GM21619 (cell line): ENCODE data around the gene KIRREL1.

Experiments
- ATAC-seq: cut with Tn5 transposase; IDR thresholded peaks from one replicate; pipeline ENCODE4 v1.9.1; 2021; ENCODE audit not compliant: unreplicated experiment

KIRREL1 gene

GRCh38 chr1:157971769-157972168, 21.7 kb upstream of the KIRREL1 start:
- ATAC-seq, result no peak

GRCh38 chr1:157975228-157975950, 18.1 kb upstream of the KIRREL1 start:
- no peak for ATAC-seq

DNA sequence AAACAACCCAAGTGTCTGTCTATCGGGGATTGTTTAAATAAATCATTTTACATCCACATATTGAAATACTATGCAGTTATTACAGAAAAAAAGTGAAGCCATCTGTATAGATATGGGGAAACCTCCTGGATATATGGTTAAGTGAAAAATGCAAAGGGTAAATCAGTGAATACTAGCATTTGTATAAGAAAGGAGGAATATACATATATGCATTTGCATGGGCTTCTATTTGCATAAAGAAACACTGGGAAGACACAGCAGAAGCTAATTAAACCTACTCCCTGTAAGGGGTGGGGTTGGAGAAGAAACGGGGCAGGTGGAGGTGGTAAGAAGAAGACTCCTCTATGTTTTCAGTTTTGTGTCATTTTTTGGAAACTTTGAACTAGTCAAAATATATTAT, 16.6 kb upstream of the KIRREL1 start:
- no peak for ATAC-seq

DNA sequence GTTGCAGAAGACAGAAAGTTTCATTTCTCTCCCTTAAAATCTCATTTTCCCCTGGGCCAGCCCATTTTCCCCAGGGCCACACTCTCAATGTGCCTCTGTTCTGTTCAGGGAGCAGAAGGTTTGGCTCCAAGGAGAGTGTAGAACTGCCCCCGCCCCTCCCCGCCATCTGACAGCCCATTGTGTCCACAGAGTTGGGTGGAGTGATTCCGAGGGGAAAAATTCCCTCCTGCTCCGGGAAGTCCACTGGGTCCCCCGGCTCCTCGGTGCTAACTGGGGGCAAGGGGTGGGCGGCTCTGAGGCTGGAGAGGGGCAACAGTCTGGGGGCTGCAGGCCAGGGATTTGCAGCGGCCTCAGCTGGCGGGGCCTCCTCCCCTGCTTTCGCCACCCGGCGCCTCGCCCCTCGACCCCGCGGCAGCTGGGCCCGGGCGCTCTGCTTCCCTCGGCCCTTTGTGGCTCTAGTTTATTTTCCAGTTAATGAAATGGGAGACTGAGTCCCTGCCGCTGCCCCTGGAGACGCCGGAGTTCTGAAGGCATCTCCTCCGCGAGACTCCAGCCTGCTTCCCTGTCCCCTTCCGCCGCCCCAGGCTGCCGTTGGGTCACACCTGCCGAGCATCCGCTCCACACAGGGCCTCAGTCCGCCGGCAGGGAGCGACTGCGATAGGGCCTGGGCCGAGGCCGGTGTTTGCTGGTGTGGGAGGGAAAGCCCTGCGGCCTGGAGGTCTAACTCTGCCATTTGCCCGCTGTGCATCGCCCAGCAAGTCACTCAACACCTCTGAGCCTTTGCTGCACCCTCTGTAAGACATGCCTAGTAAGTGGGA, 14.7 kb upstream of the KIRREL1 start:
- no peak for ATAC-seq

GRCh38 chr1:157982136-157982535, 11.3 kb upstream of the KIRREL1 start:
- ATAC-seq, result no peak

DNA sequence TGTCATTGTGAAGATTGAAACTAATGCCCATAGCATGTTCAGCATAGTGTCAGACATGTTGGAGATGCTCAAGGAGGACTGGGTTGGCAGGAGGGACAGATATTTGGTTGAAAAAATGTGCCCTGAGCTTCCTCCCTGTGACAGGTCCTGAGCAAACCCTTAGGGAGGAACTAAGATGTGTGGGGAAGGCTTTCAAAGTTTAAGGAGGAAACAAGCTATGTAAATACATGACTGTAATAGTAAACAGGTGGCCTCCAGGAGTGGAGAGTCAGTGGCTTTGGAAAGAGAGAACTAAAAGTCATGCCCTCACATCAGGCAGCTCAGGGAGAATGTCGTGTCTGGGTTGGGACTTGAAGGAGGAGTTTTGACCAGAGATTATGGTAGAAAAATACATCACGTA, 9.7 kb upstream of the KIRREL1 start:
- no peak for ATAC-seq

DNA sequence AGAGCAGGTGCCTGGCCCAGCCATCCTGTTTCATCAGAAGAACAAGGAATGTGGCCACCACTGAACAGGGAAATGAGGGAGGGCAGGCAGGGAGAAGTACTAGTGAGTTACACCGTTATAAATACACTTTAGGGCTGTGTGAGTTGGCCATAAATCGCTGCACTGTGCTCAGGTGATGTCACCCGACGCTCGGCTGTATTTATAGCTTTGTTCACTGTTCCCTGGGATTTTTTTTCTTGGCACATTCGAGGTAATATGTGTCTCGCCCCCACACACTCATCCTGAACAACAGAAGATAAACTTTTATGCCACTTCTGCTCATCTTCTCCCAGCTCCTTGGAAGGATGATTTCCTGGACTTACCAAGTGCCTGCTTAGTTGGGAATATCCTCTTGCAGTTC, 9.0 kb upstream of the KIRREL1 start:
- no peak for ATAC-seq

GRCh38 chr1:157985473-157985872, 8.0 kb upstream of the KIRREL1 start:
- ATAC-seq, result no peak

DNA sequence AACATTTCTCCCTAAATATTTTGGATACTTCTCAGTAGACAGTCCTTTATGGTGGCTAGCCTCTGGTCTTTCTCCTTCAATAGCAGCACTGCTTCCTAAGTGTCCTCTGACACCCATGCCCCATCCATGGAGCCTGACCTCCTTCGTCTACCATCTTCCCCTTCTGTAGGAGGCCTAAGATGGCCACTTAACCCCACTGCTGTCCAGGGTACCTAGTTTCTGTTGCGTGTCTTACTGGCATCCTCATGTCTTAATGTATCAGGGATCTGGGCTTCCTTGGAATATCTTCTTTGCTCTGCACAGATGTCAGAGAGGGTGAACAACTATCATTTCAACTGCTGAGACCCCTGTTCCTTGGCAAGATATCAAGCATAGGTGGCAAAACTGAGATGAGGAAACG, 5.4 kb upstream of the KIRREL1 start:
- no peak for ATAC-seq

- no peak for ATAC-seq
These were observed 1.2 kb upstream of the KIRREL1 start for GRCh38 chr1:157992031-157992832.

DNA sequence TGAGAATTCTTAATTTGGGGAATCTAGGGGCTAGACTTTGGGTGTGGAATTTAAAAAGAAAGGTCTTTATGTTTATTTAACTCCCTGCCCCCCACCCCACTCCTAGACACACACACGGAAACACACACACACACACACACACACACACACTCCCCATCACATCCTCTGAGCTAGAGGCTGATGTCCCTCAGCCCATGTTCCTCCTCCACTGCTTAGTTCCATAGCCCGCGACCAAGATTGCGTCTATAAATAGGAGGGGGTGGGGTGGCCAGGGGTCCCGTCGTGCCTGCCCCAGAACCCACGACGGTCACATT, 655 bp upstream of the KIRREL1 start:
- ATAC-seq, result no peak

GRCh38 chr1:157993918-157994605, 617 bp downstream of the KIRREL1 start:
- no peak for ATAC-seq

DNA sequence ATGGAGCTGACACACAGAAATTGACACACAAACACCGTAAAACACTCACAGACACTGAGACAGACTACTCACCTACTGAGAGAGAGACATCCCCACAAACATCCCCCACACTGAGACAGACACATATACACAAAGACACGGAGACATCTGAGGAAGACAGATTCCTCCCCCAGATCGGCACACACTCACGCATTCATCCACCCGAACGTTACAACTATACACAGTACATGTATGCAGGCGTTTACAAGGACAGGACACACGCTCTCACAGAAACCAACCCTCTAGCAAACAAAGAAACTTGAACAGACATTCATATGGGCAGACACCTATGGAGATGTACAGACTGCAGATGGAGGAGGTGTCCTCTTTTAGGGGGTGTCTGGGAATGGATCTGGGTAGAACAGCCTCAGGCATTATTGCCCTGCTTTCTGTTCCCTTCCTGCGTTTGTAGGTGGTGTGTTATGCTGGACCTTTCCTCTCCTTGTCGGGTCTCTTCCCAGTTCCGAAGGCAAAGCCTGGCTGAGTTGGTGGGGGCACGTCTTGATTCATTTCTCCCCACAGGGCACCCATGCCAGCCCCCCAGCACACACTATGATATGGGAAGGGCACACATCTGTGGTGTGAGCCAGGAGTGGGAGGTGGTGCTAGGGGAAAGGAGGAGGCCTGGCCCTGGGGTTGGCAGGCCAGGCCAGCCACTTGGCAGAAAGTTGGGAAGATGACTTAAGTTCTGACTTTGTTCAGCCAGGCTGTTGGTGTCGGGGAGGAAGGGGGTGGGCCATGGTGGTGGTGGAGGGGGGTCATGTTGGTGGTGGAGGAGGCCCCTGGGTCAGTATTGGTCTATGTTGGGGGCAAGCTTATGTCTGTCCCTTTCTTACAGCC, 1.5 kb downstream of the KIRREL1 start:
- ATAC-seq, result no peak

GRCh38 chr1:157995583-157996169, 2.2 kb downstream of the KIRREL1 start:
- no peak for ATAC-seq

GRCh38 chr1:157996433-157996832, 3.0 kb downstream of the KIRREL1 start:
- no peak for ATAC-seq

DNA sequence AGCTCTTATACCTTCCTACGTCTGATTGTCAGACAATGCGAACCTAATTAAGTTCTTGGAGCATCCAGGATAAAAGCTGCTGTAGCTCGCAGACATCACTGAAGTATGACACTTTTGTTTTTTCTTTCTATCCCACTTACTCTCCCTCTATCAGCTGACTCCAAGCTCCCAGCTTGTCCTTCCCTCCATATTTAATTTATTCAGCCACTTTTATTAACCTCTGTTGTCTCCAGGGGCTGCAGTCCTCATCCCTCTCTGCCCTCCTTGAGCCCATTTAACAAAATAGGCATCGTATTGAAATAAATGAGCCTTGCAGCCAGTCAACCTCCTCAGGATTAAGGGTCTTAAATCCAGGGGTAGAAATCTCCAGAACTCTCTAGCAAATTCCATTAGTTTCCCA, 7.1 kb downstream of the KIRREL1 start:
- ATAC-seq, result no peak

GRCh38 chr1:158002022-158002630, 8.7 kb downstream of the KIRREL1 start:
- ATAC-seq, result no peak

- no peak for ATAC-seq
These were observed 9.4 kb downstream of the KIRREL1 start for GRCh38 chr1:158002631-158003405.

DNA sequence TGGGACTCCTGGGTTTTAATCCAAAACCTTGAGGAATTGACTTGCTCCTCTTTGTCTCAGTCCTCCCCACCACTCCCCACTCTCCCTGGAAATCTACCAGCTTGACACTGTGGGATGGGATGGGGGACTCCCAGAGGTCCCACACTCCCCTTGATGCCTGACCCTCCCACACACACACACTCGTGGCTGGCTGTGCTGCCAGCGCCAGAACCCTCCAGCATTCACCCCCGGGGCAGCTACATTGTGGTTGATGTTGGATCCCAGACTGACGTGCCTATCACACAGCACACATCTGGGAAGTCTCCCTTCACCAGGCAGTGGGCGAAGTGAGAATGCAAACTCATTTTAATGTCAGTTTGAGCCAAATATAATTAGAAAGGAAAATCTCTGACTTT, 10.0 kb downstream of the KIRREL1 start:
- no peak for ATAC-seq
